Measurements from ENCODE around the gene RAB44. TPM values are rescaled to one million over a fixed set of nuclear protein-coding genes. Genes with fewer than 3 reads are reported as not detected.
"Not testable (repeated sequence)": the region's sequence is repeated elsewhere in the genome, so short reads cannot be mapped to it uniquely, and the experiment has no call there.

The RAB44 gene
- total RNA-seq, 2 experiments from 2014 or later = 0.15 to 0.25 TPM

DNA sequence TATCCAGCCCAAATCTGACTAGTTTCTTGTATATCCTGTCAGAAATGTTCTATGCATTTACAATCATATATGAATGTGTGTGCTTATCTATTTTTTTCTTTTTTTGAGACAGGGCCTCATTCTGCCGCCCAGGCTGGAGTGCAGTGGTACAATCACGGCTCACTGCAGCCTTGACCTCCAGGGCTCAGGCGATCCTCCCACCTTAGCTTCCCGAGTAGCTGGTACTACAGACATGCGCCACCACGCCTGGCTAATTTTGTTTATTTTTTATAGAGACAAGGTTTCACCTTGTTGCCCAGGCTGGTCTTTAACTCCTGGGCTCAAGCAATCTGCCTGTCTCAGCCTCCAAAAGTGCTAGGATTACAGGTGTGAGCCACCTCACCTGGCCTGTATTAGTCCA, 3.0 kb upstream of the RAB44 start:
- POLR2A ChIA-PET = interaction anchor here (1.3 to 2.5 kb wide), 3 partner anchors 13 to 97 kb away, joined by 3 to 15 read pairs (median 6); partner anchors contain the start of gene CDKN1A
- Mint-ChIP-seq H3K27me3 (no peaks in the 10 kb centered on the region), H3K27ac (no peak overlapping the region), H3K9me3 (no peaks in the 10 kb centered on the region), H3K36me3 (ENCODE audit: low read depth) (peaks cover 6% of the 10 kb centered on the region), H3K4me1 (peaks cover 78% of the 10 kb centered on the region), H3K4me3 (no peak overlapping the region)
- CTCF ChIA-PET = interaction anchor here (1.0 to 1.3 kb wide), 2 partner anchors 60 to 80 kb away, joined by 3 to 4 read pairs; no protein-coding TSS in a partner anchor
- no peak for DNase-seq

DNA sequence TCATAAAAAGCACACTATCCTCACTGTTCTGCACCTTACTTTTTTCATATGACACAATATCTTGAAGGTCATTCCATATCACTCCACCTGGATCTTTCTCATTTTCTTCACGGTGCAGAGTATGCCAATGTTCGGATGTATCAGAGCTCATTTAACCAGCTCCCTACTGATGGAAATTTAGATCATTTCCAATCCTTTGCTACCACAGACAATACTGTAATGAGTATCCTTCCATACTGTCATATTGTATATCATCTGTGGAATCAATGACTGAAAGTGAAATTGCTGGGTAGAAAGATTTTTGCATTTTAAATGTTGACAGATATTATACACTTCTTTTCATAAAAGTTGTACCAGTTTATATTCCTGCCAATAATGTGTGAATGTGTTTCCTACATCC, 2.2 kb upstream of the RAB44 start:
- POLR2A ChIA-PET = interaction anchor here (1.0 to 2.5 kb wide), 6 partner anchors 12 to 190 kb away, joined by 3 to 15 read pairs (median 4); partner anchors contain the start of genes C6orf89 and CDKN1A
- H3K4me1 Mint-ChIP-seq = peaks cover 73% of the 10 kb centered on the region

DNA sequence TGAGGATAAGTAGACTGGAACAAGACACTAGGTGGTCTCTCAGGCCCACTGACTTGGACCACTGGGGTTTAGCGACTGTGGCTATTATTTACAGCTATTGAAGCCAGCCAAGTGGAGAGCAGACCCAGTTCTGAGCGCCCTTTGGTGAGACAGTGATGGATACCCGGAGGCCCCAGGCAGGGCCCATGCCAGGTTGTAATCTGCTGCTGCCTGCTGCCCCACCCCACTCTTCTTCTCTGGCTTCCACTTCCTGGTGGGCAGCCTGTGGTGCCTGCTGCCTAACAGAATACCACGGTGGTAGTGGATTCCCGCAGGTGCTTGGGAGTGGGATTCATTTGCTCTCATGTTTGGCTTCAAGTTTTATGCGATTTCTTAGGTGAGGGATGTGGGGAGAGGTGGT, 570 bp downstream of the RAB44 start:
- Mint-ChIP-seq H3K36me3 (ENCODE audit: low read depth) (no peaks in the 10 kb centered on the region), H3K27ac (no peak overlapping the region), H3K9me3 (no peaks in the 10 kb centered on the region), H3K27me3 (no peaks in the 10 kb centered on the region), H3K4me3 (no peak overlapping the region), H3K4me1 (peaks cover 58% of the 10 kb centered on the region)
- ChIA-PET POLR2A (interaction anchor here (1.0 kb wide), 1 partner anchor 30 kb away, joined by 3 read pairs; no protein-coding TSS in a partner anchor), CTCF (interaction anchor here (1.5 kb wide), 1 partner anchor 18 kb away, joined by 5 read pairs; no protein-coding TSS in a partner anchor)
- DNase-seq = no peak

More for the DNA sequence above, 2.2 kb upstream of the RAB44 start:
- H3K4me3 Mint-ChIP-seq = no peak overlapping the region
- CTCF ChIA-PET = interaction anchor here (0.9 to 1.3 kb wide), 4 partner anchors 15 to 80 kb away, joined by 3 to 4 read pairs (median 4); no protein-coding TSS in a partner anchor
- H3K36me3 Mint-ChIP-seq (ENCODE audit: low read depth) = peaks cover 6% of the 10 kb centered on the region
- no peaks in the 10 kb centered on the region for H3K9me3 Mint-ChIP-seq
- DNase-seq = no peak
- H3K27ac Mint-ChIP-seq = no peak overlapping the region
- no peaks in the 10 kb centered on the region for H3K27me3 Mint-ChIP-seq

DNA sequence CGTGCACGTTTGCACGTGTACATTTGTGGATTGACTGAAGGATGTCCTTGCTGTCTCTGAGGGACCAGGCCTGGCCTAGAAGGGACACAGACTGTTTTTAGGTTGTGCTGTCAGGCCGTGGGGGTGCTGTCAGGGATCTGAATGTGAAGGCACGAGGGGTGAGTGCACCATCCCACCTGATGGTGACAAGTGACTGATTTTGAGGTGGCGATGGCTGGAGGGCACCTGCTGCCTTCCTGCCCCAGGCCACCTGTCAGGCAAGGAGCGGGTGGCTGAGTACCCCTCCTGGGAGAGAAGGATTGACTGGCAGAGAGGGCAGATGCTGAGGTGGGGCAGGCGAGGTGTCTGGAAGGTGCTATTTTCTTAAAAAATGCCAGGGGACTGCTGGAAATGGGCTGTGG, 1.2 kb downstream of the RAB44 start:
- Mint-ChIP-seq H3K27me3 (peaks cover 2% of the 10 kb centered on the region), H3K4me1 (peaks cover 54% of the 10 kb centered on the region), H3K9me3 (no peaks in the 10 kb centered on the region), H3K27ac (no peak overlapping the region), H3K4me3 (no peak overlapping the region), H3K36me3 (ENCODE audit: low read depth) (no peaks in the 10 kb centered on the region)
- POLR2A ChIA-PET = no interaction called here
- no peak for DNase-seq
- CTCF ChIA-PET = no interaction called here

DNA sequence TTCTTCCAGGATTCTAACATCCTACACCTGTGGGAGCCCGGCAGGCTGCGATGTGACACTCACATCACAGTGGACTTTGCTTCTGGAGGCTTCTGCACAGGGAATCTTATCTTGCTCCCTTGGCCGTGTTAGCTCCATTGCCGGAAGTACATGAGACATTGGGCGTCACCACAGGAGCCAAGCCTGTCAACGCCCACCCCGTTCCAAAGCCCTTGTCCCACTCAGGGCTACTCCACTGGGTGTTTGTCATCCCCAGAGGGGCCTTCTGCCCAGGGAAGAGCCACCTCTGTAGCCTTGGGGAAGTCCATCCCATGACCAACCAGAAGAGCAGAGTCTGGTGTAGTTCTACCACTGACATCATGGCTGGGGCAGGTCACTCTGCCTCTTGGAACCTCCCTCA, 1.7 kb downstream of the RAB44 start:
- Mint-ChIP-seq H3K36me3 (ENCODE audit: low read depth) (no peaks in the 10 kb centered on the region), H3K9me3 (no peaks in the 10 kb centered on the region), H3K27ac (no peak overlapping the region), H3K4me3 (no peak overlapping the region), H3K4me1 (peaks cover 52% of the 10 kb centered on the region), H3K27me3 (peaks cover 2% of the 10 kb centered on the region)
- ChIA-PET POLR2A (no interaction called here), CTCF (no interaction called here)
- no peak for DNase-seq

DNA sequence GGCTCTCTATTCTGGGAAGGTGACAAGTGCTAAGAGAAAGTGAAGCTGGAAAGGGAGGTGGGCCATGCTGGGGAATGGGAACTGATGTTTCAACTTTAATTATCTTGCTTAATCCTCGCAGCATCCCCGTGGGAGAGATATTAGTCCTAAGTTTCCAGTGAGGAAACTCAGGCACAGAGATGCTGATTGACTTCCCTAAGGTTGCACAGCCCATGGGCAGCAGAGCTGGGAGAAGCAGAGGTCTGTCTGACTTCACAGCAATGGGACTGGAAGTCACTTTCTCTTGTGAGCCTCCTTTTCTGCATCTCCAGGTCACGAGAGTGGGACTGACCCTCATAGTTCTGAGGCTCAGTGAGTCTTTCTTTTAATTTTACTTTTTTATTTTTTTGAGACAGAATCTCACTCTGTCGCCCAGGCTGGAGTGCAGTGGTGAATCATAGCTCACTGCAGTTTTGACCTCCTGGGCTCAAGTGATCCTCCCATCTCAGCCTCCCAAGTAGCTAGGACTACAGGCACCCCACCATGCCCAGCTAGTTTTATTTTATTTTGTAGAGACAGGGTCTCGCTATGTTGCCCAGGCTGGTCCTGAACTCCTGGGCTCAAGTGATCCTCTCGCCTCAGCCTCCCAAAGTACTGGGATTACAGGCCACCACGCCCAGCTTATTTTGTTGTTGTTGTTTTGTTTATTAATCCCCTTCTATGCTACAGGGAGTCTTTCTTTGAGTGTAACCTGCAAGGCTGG, 2.6 kb downstream of the RAB44 start:
- no peak overlapping the region for H3K4me3 Mint-ChIP-seq
- no peak overlapping the region for H3K27ac Mint-ChIP-seq

DNA sequence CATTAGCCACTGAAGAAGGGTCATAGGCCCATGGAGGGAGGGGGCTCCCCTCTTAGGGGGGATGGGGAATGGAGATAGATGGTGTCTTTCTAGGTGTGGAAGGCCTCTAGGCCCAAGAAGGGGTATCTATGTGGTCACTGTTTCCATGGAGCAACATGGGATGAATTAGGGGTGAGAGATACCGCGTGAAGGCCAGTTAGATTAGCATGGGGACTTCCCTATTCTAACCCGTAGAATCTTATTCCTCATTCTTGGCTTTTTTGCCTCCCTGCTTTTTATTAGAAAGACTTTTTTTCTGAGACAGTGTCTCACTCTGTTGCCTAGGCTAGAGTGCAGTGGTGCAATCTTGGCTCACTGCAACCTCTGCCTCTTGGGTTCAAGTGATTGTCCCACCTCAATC, 3.2 kb downstream of the RAB44 start:
- Mint-ChIP-seq H3K36me3 (ENCODE audit: low read depth) (no peaks in the 10 kb centered on the region), H3K4me1 (peaks cover 39% of the 10 kb centered on the region), H3K9me3 (no peaks in the 10 kb centered on the region), H3K27ac (no peak overlapping the region), H3K4me3 (no peak overlapping the region), H3K27me3 (peaks cover 2% of the 10 kb centered on the region)
- DNase-seq = no peak
- ChIA-PET POLR2A (no interaction called here), CTCF (interaction anchor here (0.6 kb wide), 1 partner anchor 386 kb away, joined by 3 read pairs; no protein-coding TSS in a partner anchor)

More for the DNA sequence above, 2.6 kb downstream of the RAB44 start:
- Mint-ChIP-seq H3K27me3 (peaks cover 2% of the 10 kb centered on the region), H3K4me1 (peaks cover 44% of the 10 kb centered on the region), H3K36me3 (ENCODE audit: low read depth) (no peaks in the 10 kb centered on the region), H3K9me3 (no peaks in the 10 kb centered on the region)
- DNase-seq = no peak
- ChIA-PET CTCF (interaction anchor here (0.6 kb wide), 1 partner anchor 387 kb away, joined by 3 read pairs; no protein-coding TSS in a partner anchor), POLR2A (no interaction called here)

DNA sequence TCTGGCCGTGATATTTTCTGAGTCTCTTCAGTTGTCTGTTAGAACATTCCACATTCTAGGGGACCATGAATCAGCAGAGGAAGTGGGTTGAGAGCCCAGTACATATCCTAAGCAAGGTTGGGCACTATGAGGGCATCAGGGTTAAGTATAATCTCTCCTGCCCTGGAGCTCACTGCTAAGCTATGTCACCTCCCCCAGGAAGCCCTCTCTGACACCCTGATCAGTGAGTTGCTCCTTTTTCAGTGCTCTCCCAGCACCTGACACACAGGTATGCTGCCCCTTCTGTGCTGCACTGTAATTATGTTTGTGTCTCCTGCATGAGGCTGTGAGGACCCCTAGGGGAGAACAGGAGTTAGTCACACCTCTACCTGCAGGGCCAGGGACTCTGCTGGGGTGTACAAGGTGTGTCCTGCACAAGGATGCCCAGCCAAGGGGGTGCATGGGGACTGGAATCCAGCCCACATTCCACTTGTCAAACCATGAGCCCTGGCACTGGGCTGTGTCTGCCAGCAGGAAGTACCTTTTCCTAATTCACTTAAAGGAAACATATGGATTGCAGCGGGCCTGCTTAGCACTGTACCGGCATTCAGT, 3.9 kb downstream of the RAB44 start:
- ChIA-PET POLR2A (no interaction called here), CTCF (no interaction called here)
- peaks cover 33% of the 10 kb centered on the region for H3K4me1 Mint-ChIP-seq
- H3K27ac Mint-ChIP-seq = no peak overlapping the region
- no peak for DNase-seq
- H3K27me3 Mint-ChIP-seq = peaks cover 2% of the 10 kb centered on the region
- no peaks in the 10 kb centered on the region for H3K36me3 Mint-ChIP-seq (ENCODE audit: low read depth)
- no peak overlapping the region for H3K4me3 Mint-ChIP-seq
- no peaks in the 10 kb centered on the region for H3K9me3 Mint-ChIP-seq

DNA sequence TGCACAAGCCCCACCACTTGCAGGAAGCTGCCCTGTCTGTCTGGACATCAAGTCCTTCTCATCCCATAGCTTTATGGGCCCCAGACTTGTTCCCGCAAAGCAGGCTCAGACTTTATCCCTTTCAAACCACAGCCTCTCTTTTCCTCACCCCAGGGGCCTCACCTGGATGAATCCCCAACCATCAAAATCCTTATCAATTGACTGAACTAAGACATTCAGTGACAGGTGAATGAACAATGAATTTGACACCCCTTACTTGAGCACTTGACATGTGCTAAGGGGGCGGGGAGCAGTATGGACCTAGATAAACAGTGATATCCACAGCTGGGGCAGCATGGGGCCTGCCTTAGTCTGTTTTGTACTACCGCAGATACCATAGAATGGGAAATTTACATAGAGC, 5.0 kb downstream of the RAB44 start:
- POLR2A ChIA-PET = interaction anchor here (0.9 to 1.0 kb wide), 2 partner anchors 12 to 20 kb away, joined by 3 read pairs; no protein-coding TSS in a partner anchor
- no peaks in the 10 kb centered on the region for H3K9me3 Mint-ChIP-seq
- no peak overlapping the region for H3K4me3 Mint-ChIP-seq
- no peak overlapping the region for H3K27ac Mint-ChIP-seq
- no peaks in the 10 kb centered on the region for H3K36me3 Mint-ChIP-seq (ENCODE audit: low read depth)
- CTCF ChIA-PET = no interaction called here
- H3K4me1 Mint-ChIP-seq = peaks cover 21% of the 10 kb centered on the region
- DNase-seq = no peak
- H3K27me3 Mint-ChIP-seq = peaks cover 2% of the 10 kb centered on the region

DNA sequence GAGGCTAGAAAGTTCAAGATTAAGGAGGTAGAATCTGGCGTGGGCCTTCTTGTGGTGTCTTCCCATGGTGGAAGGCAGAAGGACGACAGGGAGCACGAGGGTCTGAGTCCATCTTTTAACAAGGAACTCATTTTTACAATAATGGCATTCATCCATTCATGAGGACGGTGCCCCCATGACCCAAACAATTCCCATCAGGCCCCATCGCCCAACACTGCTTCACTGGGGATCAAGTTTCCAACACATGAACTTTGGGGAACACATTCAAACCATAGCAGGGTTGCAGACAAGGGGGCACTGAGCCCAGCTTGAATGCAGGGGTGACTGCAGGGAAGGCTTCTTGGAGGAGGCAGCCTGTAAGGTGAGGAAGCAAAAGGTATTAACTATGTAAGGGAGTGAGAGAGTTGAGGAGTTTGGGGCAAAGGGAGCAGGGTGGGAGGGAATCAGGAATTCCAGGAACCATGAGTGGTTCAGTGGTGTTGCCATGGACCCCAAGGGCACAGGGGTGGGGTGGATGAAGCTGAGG, 5.5 kb downstream of the RAB44 start:
- Mint-ChIP-seq H3K27ac (no peak overlapping the region), H3K36me3 (ENCODE audit: low read depth) (no peaks in the 10 kb centered on the region), H3K9me3 (no peaks in the 10 kb centered on the region), H3K4me1 (peaks cover 18% of the 10 kb centered on the region), H3K27me3 (peaks cover 2% of the 10 kb centered on the region), H3K4me3 (no peak overlapping the region)
- no peak for DNase-seq
- CTCF ChIA-PET = no interaction called here
- POLR2A ChIA-PET = interaction anchor here (1.0 kb wide), 1 partner anchor 13 kb away, joined by 3 read pairs; no protein-coding TSS in a partner anchor

DNA sequence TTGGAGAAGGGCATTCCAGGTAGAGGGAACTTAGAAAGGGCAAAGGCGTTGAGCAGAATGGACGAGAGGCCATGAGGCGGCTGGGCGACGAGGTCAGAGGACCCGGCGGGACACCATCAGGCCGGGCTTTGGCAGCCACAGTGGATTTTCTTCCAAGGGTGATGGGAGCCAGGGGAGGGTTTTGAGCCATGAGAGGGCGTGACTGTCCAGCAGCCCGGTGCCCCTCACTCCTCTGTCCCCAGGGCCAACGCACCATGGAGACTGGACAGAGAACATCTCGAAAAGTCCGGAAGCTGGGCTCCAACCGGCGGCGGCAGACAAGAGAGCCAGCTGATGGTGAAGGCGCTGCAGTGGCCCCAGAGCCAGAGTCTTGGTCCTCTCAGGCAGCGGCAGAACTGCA, 6.4 kb downstream of the RAB44 start:
- Mint-ChIP-seq H3K4me3 (no peak overlapping the region), H3K27me3 (peaks cover 2% of the 10 kb centered on the region), H3K27ac (no peak overlapping the region), H3K36me3 (ENCODE audit: low read depth) (no peaks in the 10 kb centered on the region), H3K4me1 (peaks cover 13% of the 10 kb centered on the region), H3K9me3 (no peaks in the 10 kb centered on the region)
- DNase-seq = no peak
- ChIA-PET CTCF (no interaction called here), POLR2A (no interaction called here)

DNA sequence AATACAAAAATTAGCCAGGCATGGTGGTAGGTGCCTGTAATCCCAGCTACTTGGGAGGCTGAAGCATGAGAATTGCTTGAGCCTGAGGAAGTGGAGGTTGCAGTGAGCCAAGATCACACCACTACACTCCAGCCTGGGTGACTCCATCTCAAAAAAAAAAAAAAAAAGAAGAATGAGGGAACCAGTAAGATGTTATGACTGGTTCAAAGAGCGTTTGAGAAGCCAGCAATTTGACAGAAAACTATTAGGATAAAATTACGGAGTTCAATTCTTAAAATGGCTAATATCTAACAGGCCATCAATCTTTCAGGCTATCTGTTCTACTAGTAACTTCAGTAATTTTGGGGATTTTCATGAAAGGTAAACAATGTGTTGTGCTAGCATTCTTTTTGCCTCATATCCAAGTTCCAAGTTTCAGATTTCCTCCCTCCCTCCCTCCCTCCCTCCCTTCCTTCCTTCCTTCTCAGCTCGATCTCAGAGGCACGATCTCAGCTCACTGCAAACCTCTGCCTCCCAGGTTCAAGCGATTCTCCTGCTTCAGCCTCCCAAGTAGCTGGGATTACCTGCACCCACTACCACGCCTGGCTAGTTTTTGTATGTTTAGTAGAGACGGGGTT, 7.4 kb downstream of the RAB44 start:
- H3K9me3 Mint-ChIP-seq; H3K36me3 Mint-ChIP-seq (ENCODE audit: low read depth); POLR2A ChIA-PET; DNase-seq; H3K27me3 Mint-ChIP-seq; H3K27ac Mint-ChIP-seq; CTCF ChIA-PET; H3K4me3 Mint-ChIP-seq: not testable (repeated sequence)
- H3K4me1 Mint-ChIP-seq = peaks cover 13% of the 10 kb centered on the region

DNA sequence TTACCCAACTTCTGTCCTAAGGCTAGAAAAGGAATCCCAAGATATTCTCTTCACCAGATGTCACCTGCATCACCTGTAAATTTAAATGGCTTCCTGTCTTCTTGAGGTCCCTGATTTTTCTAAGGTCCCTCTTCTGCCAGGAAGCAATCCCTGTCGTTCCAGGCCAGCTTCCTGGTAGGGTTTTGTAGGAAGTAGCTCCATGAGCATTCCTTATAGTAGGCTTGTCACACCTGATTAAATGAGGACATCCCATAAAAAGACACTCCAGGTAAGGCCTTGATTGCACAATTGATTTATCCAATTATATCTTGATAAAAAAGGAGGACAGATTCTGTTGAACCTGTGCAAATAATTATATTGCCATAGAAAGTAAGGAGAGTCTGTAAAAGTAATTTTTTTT, 8.7 kb downstream of the RAB44 start:
- H3K36me3 Mint-ChIP-seq (ENCODE audit: low read depth) = no peaks in the 10 kb centered on the region
- no peak overlapping the region for H3K4me3 Mint-ChIP-seq
- DNase-seq = no peak
- H3K27me3 Mint-ChIP-seq = peaks cover 3% of the 10 kb centered on the region
- peaks cover 4% of the 10 kb centered on the region for H3K4me1 Mint-ChIP-seq
- H3K27ac Mint-ChIP-seq = no peak overlapping the region
- no peaks in the 10 kb centered on the region for H3K9me3 Mint-ChIP-seq
- ChIA-PET CTCF (interaction anchor here (0.6 to 0.9 kb wide), 2 partner anchors 22 to 73 kb away, joined by 3 to 4 read pairs; no protein-coding TSS in a partner anchor), POLR2A (no interaction called here)
